ENCODE measurements around the gene DDX5.

DNA sequence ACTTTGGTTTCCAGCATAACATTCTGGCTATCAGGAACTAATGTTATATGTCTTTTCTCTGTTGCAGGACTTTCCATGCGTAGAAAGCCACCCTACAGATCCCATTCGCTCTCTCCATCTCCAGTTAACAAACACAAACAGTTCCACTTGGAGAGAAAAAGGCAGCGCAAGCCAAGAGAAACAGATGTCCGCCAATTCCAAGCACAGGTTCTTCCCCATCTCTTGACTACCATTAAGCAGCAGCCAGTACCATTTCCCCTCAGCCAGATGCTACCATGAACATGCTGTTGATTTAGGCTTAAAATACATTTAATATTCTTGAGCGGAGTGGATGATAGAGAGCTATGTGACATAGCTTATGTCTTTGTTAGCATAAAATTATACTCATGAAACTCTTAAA lies 23.1 kb upstream of the DDX5 start:
- no peak for TF ChIP-seq EZH2 (IDR thresholded peaks at IDR 0.05; ENCODE audit: low read length, missing control alignments)
- TF ChIP-seq, protein P1, sequence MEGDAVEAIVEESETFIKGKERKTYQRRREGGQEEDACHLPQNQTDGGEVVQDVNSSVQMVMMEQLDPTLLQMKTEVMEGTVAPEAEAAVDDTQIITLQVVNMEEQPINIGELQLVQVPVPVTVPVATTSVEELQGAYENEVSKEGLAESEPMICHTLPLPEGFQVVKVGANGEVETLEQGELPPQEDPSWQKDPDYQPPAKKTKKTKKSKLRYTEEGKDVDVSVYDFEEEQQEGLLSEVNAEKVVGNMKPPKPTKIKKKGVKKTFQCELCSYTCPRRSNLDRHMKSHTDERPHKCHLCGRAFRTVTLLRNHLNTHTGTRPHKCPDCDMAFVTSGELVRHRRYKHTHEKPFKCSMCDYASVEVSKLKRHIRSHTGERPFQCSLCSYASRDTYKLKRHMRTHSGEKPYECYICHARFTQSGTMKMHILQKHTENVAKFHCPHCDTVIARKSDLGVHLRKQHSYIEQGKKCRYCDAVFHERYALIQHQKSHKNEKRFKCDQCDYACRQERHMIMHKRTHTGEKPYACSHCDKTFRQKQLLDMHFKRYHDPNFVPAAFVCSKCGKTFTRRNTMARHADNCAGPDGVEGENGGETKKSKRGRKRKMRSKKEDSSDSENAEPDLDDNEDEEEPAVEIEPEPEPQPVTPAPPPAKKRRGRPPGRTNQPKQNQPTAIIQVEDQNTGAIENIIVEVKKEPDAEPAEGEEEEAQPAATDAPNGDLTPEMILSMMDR (conservative IDR thresholded peaks at IDR 0.05 in 1 of 2, IDR thresholded peaks at IDR 0.05 in 1 of 2; ENCODE audit: low read depth in 1 of 2, low read length in 2 of 2) = no peak
